ENCODE results near the gene NSMCE1.

The NSMCE1 gene

GRCh38 chr16:27228621-27229501, 39.7 kb downstream of the NSMCE1 start:
- no peak for DNase-seq

GRCh38 chr16:27228045-27228444, 40.5 kb downstream of the NSMCE1 start:
- no peak for DNase-seq

- DNase-seq: no peak
These were observed 41.4 kb downstream of the NSMCE1 start for GRCh38 chr16:27226976-27227705.

GRCh38 chr16:27226476-27226875, 42.1 kb downstream of the NSMCE1 start:
- no peak for DNase-seq

- no peak for DNase-seq
These were observed 42.8 kb downstream of the NSMCE1 start for GRCh38 chr16:27225536-27226360.

GRCh38 chr16:27224741-27225300, 43.8 kb downstream of the NSMCE1 start:
- no peak for DNase-seq

GRCh38 chr16:27224271-27224737, 44.3 kb downstream of the NSMCE1 start:
- no peak for DNase-seq

GRCh38 chr16:27223701-27224100, 44.9 kb downstream of the NSMCE1 start:
- no peak for DNase-seq

- DNase-seq: no peak
These were observed 45.4 kb downstream of the NSMCE1 start for GRCh38 chr16:27223226-27223610.

- DNase-seq: no peak
These were observed 46.0 kb downstream of the NSMCE1 start for GRCh38 chr16:27222249-27223225.

GRCh38 chr16:27221576-27222248, 46.9 kb downstream of the NSMCE1 start:
- DNase-seq: no peak

- no peak for DNase-seq
These were observed 47.6 kb downstream of the NSMCE1 start for GRCh38 chr16:27220991-27221390.

GRCh38 chr16:27220527-27220926, 48.0 kb downstream of the NSMCE1 start:
- no peak for DNase-seq

GRCh38 chr16:27220120-27220519, 48.5 kb downstream of the NSMCE1 start:
- no peak for DNase-seq

GRCh38 chr16:27219161-27219560, 49.4 kb downstream of the NSMCE1 start:
- no peak for DNase-seq

GRCh38 chr16:27218756-27219155, 49.8 kb downstream of the NSMCE1 start:
- DNase-seq: no peak

GRCh38 chr16:27217256-27217655, 51.3 kb downstream of the NSMCE1 start:
- no peak for DNase-seq

GRCh38 chr16:27216297-27216885, 52.2 kb downstream of the NSMCE1 start:
- DNase-seq: no peak

- DNase-seq: no peak
These were observed 52.9 kb downstream of the NSMCE1 start for GRCh38 chr16:27215660-27216059.
